NCI-H146 treated with DMSO at 0.1 percent for 48 hours (cell line): ENCODE results near the gene CYP2B6.
"Not testable (repeated sequence)": the region's sequence is repeated elsewhere in the genome, so short reads cannot be mapped to it uniquely, and the experiment has no call there.

ENCODE experiments used
- DNase-seq: peaks from one replicate; lab custom pipeline; 2025; ENCODE audit not compliant: unreplicated experiment; lab: John Stamatoyannopoulos, UW

Gene CYP2B6

GRCh38 chr19:40980743-40981442 is 10.2 kb upstream of the CYP2B6 start:
- DNase-seq, result not testable (repeated sequence)

- no peak for DNase-seq
Observed at GRCh38 chr19:40981591-40981990, 9.5 kb upstream of the CYP2B6 start.

- DNase-seq, result no peak
Observed at GRCh38 chr19:40982594-40983101, 8.4 kb upstream of the CYP2B6 start.

- DNase-seq, result no peak
Observed at GRCh38 chr19:40989453-40989852, 1.6 kb upstream of the CYP2B6 start.

GRCh38 chr19:40995355-40995754 is 4.3 kb downstream of the CYP2B6 start:
- no peak for DNase-seq

GRCh38 chr19:40999018-40999417 is 7.9 kb downstream of the CYP2B6 start:
- DNase-seq, result not testable (repeated sequence)

- DNase-seq, result no peak
Observed at GRCh38 chr19:41000310-41000737, 9.2 kb downstream of the CYP2B6 start.

- no peak for DNase-seq
Observed at GRCh38 chr19:41001243-41001971, 10.3 kb downstream of the CYP2B6 start.

- DNase-seq, result not testable (repeated sequence)
Observed at GRCh38 chr19:41003656-41004055, 12.6 kb downstream of the CYP2B6 start.

GRCh38 chr19:41009700-41010235 is 18.7 kb downstream of the CYP2B6 start:
- no peak for DNase-seq

GRCh38 chr19:41013359-41013758 is 22.3 kb downstream of the CYP2B6 start:
- no peak for DNase-seq

GRCh38 chr19:41014643-41015042 is 23.6 kb downstream of the CYP2B6 start:
- DNase-seq, result no peak

GRCh38 chr19:41016488-41017071 is 25.5 kb downstream of the CYP2B6 start:
- DNase-seq, result no peak

- DNase-seq, result no peak
Observed at GRCh38 chr19:41018736-41019290, 27.7 kb downstream of the CYP2B6 start.

GRCh38 chr19:41019346-41019745 is 28.3 kb downstream of the CYP2B6 start:
- DNase-seq, result no peak

- DNase-seq, result no peak
Observed at GRCh38 chr19:41023193-41023592, 32.1 kb downstream of the CYP2B6 start.

- DNase-seq, result no peak
Observed at GRCh38 chr19:41025411-41025810, 34.3 kb downstream of the CYP2B6 start.

GRCh38 chr19:41025871-41026270 is 34.8 kb downstream of the CYP2B6 start:
- no peak for DNase-seq

- DNase-seq, result no peak
Observed at GRCh38 chr19:41027273-41027967, 36.3 kb downstream of the CYP2B6 start.

GRCh38 chr19:41029524-41030432 is 38.7 kb downstream of the CYP2B6 start:
- no peak for DNase-seq
